Measurements from ENCODE around the gene EGF. TPM values are rescaled to one million over a fixed set of nuclear protein-coding genes. Genes with fewer than 3 reads are reported as not detected.

Gene EGF
- polyA plus RNA-seq, 2 of the 4 experiments (the other 2 are of a cell fraction) = 0.59 to 0.98 TPM

GRCh38 chr4:110025056-110025455 lies 112.4 kb downstream of the EGF start (continued):
- no peak for TF ChIP-seq MAFK (IDR thresholded peaks at IDR 0.05; ENCODE audit: partially characterized antibody)
- TF ChIP-seq HOXA7 (CRISPR knock-in tag; IDR thresholded peaks at IDR 0.05) = no peak
- TF ChIP-seq BHLHE40 (IDR thresholded peaks at IDR 0.05; ENCODE audit: low read depth, low read length) = no peak
- no peak for TF ChIP-seq POLR2AphosphoS2 (conservative IDR thresholded peaks at IDR 0.05; ENCODE audit: low read length)
- no peak for TF ChIP-seq TP53 (CRISPR knock-in tag; IDR thresholded peaks at IDR 0.05)
- TF ChIP-seq ESRRA (IDR thresholded peaks at IDR 0.05; ENCODE audit: borderline replicate concordance, low read length) = no peak

- CTCF ChIA-PET = interaction anchor here (0.8 kb wide), 1 partner anchor 19 kb away, joined by 4 read pairs; no protein-coding TSS in a partner anchor
- Histone ChIP-seq H3K9me3 (no peaks in the 10 kb centered on the region), H3K4me1 (no peaks in the 10 kb centered on the region), H3K27ac (no peak overlapping the region), H3K4me3 (no peak overlapping the region), H3K4me2 (no peak overlapping the region)
- DNase-seq (ENCODE audit: low read depth in 1 of 2, low spot score in 1 of 2) (no peak), ATAC-seq (no peak), FAIRE-seq (no peak)
- TF ChIP-seq HDAC2 (IDR thresholded peaks at IDR 0.05) (no peak), ZSCAN20 (CRISPR knock-in tag; IDR thresholded peaks at IDR 0.05) (no peak), ELK1 (IDR thresholded peaks at IDR 0.05; ENCODE audit: low read depth, low read length) (no peak), NFE2L2 (conservative IDR thresholded peaks at IDR 0.05; ENCODE audit: low read length) (no peak), POLR2AphosphoS2 (conservative IDR thresholded peaks at IDR 0.05; ENCODE audit: low read length) (no peak)
- 79% methylated on average over 3 of the region's 3 CpGs for WGBS (ENCODE audit: missing lambda C conversion rate)
- POLR2A ChIA-PET = no interaction called here
These were observed 113.0 kb downstream of the EGF start for GRCh38 chr4:110025718-110026117.

GRCh38 chr4:110032603-110033002 lies 119.9 kb downstream of the EGF start:
- DNase-seq (ENCODE audit: low read depth in 1 of 2, low spot score in 1 of 2) (no peak), ATAC-seq (no peak), FAIRE-seq (no peak)
- WGBS (ENCODE audit: missing lambda C conversion rate) = 89% methylated on average over 7 of the region's 7 CpGs
- Histone ChIP-seq H3K27ac (no peak overlapping the region), H3K9me3 (no peaks in the 10 kb centered on the region; the same call in 2 of the 3 replicates), H3K4me1 (no peaks in the 10 kb centered on the region), H3K4me2 (no peak overlapping the region), H3K4me3 (no peak overlapping the region)
- ChIA-PET POLR2A (no interaction called here), CTCF (interaction anchor here (1.0 kb wide), 1 partner anchor 27 kb away, joined by 3 read pairs; no protein-coding TSS in a partner anchor)
- no peak for TF ChIP-seq SREBF2 (IDR thresholded peaks at IDR 0.05)
- no peak for TF ChIP-seq HOXB13 (CRISPR knock-in tag; IDR thresholded peaks at IDR 0.05; ENCODE audit: low read depth)
- TF ChIP-seq MAZ (IDR thresholded peaks at IDR 0.05; ENCODE audit: borderline replicate concordance, low read depth, low read length) = no peak
- TF ChIP-seq KDM1A (IDR thresholded peaks at IDR 0.05; ENCODE audit: low read depth) = no peak
- no peak for TF ChIP-seq PHF8 (IDR thresholded peaks at IDR 0.05; ENCODE audit: borderline replicate concordance, low read depth)

- Histone ChIP-seq H3K27ac (no peak overlapping the region), H3K9me3 (no peaks in the 10 kb centered on the region; the same call in 2 of the 3 replicates), H3K4me2 (no peak overlapping the region), H3K4me3 (no peak overlapping the region), H3K4me1 (no peaks in the 10 kb centered on the region)
- ChIA-PET CTCF (interaction anchor here (0.8 to 1.0 kb wide), 2 partner anchors 28 to 34 kb away, joined by 3 read pairs; no protein-coding TSS in a partner anchor), POLR2A (no interaction called here)
- TF ChIP-seq MAX (IDR thresholded peaks at IDR 0.05) (no peak), ELK1 (IDR thresholded peaks at IDR 0.05; ENCODE audit: low read depth, low read length) (no peak), PBX3 (IDR thresholded peaks at IDR 0.05) (no peak), ZNF302 (CRISPR knock-in tag; IDR thresholded peaks at IDR 0.05) (no peak), HOXA7 (CRISPR knock-in tag; IDR thresholded peaks at IDR 0.05) (no peak), HMGXB4 (CRISPR knock-in tag; IDR thresholded peaks at IDR 0.05; ENCODE audit: borderline replicate concordance) (no peak), ESRRA (IDR thresholded peaks at IDR 0.05; ENCODE audit: borderline replicate concordance, low read length) (no peak), EHF (CRISPR knock-in tag; IDR thresholded peaks at IDR 0.05) (no peak)
- ATAC-seq (no peak), DNase-seq (ENCODE audit: low read depth in 1 of 2, low spot score in 1 of 2) (no peak), FAIRE-seq (no peak)
- WGBS (ENCODE audit: missing lambda C conversion rate) = 70% methylated on average over 8 of the region's 8 CpGs
These were observed 120.8 kb downstream of the EGF start for GRCh38 chr4:110033355-110034025.
